IPS-15b (cell line): ENCODE data around the gene BCL7C.
"Not testable (repeated sequence)": the region's sequence is repeated elsewhere in the genome, so short reads cannot be mapped to it uniquely, and the experiment has no call there.

Source experiments
- H3K27me3 ChIP-seq: one replicate; pipeline ENCODE4 v1.6.1; 2013; ENCODE audit warnings: low read length; ENCODE audit not compliant: control insufficient read depth, insufficient read depth
- H3K36me3 ChIP-seq: one replicate; pipeline ENCODE4 v1.6.1; 2013; ENCODE audit warnings: low read length; ENCODE audit not compliant: control insufficient read depth, insufficient read depth
- H3K4me1 ChIP-seq: one replicate; pipeline ENCODE4 v1.6.1; 2013; ENCODE audit warnings: mild to moderate bottlenecking, low read length; ENCODE audit not compliant: control insufficient read depth, insufficient read depth
- H3K4me3 ChIP-seq: one replicate; pipeline ENCODE4 v1.5.1; 2013; ENCODE audit warnings: low read depth, low read length
- H3K9ac ChIP-seq: one replicate; pipeline ENCODE4 v1.6.1; 2013; ENCODE audit warnings: low read depth, mild to moderate bottlenecking, low read length
- H3K9me3 ChIP-seq: one replicate; pipeline ENCODE4 v1.6.1; 2013; ENCODE audit warnings: mild to moderate bottlenecking, low read length; ENCODE audit not compliant: control insufficient read depth, insufficient read depth

The BCL7C gene

GRCh38 chr16:30893744-30894539 lies at the start of gene BCL7C:
Gene BCL7C, minus strand, starts transcription at chr16:30894077. Its CDS starts 133 bp downstream, at chr16:30893944.
- Histone ChIP-seq H3K36me3 (no peaks in the 10 kb centered on the region), H3K4me3 (peak within 1 kb of the TSS; percentile 90), H3K9ac (peak within 1 kb of the TSS; percentile 70), H3K27me3 (peaks cover 15% of the 10 kb centered on the region), H3K4me1 (peaks cover 6% of the 10 kb centered on the region), H3K9me3 (no peaks in the 10 kb centered on the region)

DNA sequence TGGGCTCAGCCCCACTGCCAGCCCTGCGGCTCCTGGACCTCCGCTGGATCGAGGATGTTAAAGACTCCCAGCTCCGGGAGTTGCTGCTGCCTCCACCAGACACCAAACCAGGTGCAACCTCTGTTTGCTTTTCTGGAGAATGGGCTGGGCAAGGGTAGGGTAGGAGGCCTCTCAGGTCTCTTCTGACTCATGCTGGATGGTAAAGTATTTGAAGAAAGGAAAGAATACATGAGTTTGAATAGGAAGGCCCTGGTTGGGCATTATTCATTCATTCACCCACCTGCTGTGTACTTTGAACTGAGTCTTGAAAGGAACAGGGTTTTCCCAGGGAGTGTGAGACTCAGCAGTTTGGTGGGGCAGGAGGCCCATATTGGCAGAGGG lies 48.5 kb upstream of the BCL7C start:
- Histone ChIP-seq H3K4me1 (peaks cover 3% of the 10 kb centered on the region), H3K9me3 (no peaks in the 10 kb centered on the region), H3K36me3 (peaks cover 6% of the 10 kb centered on the region), H3K9ac (no peak overlapping the region), H3K4me3 (peak overlapping the region; percentile 60), H3K27me3 (no peaks in the 10 kb centered on the region)

DNA sequence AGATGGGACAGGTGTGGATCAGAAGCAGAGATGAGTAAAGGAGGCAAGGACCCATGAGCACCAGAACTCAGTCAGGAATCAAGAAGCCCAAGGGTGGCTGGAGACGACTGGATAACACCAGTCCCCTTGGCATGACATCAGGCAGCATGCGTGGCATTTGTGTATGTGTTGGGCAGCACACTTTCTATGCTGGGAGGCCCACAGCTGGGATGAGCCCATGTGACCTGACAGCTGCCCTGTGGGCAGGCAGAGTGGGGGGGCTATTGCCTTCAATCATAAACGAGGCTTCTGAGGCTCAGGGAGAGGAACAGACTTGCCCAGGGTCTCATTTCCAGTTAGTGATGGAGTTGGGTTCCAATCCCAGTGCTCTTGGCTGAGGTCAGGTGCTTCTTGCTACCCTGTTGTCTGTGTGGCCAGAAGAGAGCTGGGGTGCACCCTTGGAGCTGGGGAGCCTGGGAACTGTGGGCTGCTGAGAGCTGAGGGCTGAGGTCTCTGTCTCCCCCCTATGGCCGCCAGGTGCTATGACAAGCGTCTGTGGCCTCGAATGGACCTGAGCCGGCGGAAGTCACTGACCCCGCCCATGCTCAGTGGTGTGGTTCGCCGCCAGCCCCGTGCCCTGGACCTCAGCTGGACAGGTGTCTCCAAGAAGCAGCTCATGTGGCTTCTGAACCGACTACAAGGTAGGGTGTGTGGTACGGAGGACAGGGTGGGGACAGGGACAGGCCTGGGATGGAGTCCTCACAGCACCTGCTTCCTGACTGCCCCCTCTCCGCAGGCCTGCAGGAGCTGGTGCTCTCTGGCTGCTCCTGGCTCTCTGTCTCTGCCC lies 47.9 kb upstream of the BCL7C start:
- H3K36me3 ChIP-seq, result peaks cover 6% of the 10 kb centered on the region
- H3K4me1 ChIP-seq, result peaks cover 3% of the 10 kb centered on the region
- peak overlapping the region; percentile 60 for H3K4me3 ChIP-seq
- H3K9me3 ChIP-seq, result no peaks in the 10 kb centered on the region
- no peaks in the 10 kb centered on the region for H3K27me3 ChIP-seq
- H3K9ac ChIP-seq, result no peak overlapping the region

- H3K36me3 ChIP-seq, result peaks cover 10% of the 10 kb centered on the region
- not testable (repeated sequence) for H3K4me3 ChIP-seq
These were observed 45.7 kb upstream of the BCL7C start for GRCh38 chr16:30939571-30939970.

DNA sequence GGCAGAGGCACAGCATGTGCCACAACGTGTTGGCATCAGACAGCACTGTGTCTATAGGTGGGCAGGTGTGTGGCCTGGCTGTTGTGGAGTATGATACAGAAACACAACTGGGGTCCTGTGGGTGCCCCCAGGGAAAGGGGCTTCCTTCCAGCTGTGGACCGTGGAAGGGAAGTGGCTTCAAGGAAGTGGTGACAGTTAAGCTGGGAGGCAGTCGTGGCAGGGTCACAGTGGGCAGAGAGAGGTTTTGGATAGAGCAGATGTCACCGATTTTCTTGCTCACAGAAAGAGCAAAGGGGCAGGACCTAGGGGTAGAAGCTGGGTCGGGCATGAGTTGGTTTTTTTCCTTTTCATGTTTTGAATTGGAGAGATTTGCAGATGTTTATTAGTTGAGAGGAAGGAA lies 43.8 kb upstream of the BCL7C start:
- H3K36me3 ChIP-seq, result peaks cover 7% of the 10 kb centered on the region
- no peaks in the 10 kb centered on the region for H3K9me3 ChIP-seq
- no peak overlapping the region for H3K9ac ChIP-seq
- no peaks in the 10 kb centered on the region for H3K27me3 ChIP-seq
- peaks cover 6% of the 10 kb centered on the region for H3K4me1 ChIP-seq
- H3K4me3 ChIP-seq, result no peak overlapping the region

More at GRCh38 chr16:30939571-30939970, 45.7 kb upstream of the BCL7C start:
- H3K9me3 ChIP-seq, H3K27me3 ChIP-seq, H3K9ac ChIP-seq, H3K4me1 ChIP-seq: not testable (repeated sequence)

GRCh38 chr16:30934827-30935557 lies 41.1 kb upstream of the BCL7C start:
- Histone ChIP-seq H3K9ac (no peak overlapping the region), H3K9me3 (no peaks in the 10 kb centered on the region), H3K4me3 (no peak overlapping the region), H3K36me3 (peaks cover 8% of the 10 kb centered on the region), H3K4me1 (peaks cover 3% of the 10 kb centered on the region), H3K27me3 (no peaks in the 10 kb centered on the region)

DNA sequence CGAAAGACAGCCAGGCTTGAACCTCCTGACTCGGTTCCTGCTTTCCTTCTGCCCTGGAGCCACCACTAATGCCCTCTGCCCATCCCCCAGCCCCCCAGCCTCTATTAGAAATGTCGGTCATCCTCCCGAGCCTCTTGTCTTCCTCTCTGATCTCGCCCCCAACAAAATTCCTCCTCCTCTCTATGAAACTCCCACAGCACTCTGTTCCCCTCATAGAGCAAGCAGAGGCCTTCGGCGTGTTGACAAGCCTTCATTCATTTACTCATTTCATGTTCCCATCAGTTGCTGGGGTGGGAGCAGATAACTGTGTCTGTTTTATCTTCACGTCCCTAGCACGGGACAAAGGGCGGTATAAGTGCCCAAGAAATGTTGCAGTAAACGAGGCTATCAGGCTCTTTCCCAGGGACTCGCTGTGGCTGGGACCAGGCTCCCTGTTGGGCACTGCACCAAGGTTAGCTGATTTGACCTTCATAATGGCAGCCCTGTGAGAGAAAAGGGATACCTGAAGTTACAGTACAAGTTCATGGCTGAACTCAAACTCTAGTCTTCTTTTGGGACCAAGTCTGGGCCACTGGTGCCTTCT lies 37.3 kb upstream of the BCL7C start:
- no peaks in the 10 kb centered on the region for H3K9me3 ChIP-seq
- H3K36me3 ChIP-seq, result peaks cover 8% of the 10 kb centered on the region
- peaks cover 4% of the 10 kb centered on the region for H3K4me1 ChIP-seq
- no peak overlapping the region for H3K9ac ChIP-seq
- H3K27me3 ChIP-seq, result no peaks in the 10 kb centered on the region
- H3K4me3 ChIP-seq, result no peak overlapping the region

DNA sequence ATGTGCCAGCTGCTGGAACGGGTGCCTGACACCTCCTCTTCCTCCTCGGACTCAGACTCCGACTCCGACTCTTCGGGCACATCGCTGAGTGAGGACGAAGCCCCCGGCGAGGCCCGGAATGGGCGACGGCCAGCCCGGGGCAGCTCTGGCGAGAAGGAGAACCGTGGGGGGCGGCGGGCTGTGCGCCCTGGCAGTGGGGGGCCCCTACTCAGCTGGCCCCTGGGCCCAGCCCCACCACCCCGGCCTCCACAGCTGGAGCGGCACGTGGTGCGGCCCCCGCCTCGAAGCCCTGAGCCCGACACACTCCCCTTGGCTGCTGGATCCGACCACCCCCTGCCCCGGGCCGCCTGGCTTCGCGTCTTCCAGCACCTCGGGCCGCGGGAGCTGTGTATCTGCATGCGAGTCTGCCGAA lies 36.3 kb upstream of the BCL7C start:
- Histone ChIP-seq H3K9ac (no peak overlapping the region), H3K9me3 (no peaks in the 10 kb centered on the region), H3K36me3 (peaks cover 8% of the 10 kb centered on the region), H3K4me3 (no peak overlapping the region), H3K27me3 (no peaks in the 10 kb centered on the region), H3K4me1 (peaks cover 5% of the 10 kb centered on the region)

GRCh38 chr16:30929167-30929566 lies 35.3 kb upstream of the BCL7C start:
- no peak overlapping the region for H3K4me3 ChIP-seq
- no peaks in the 10 kb centered on the region for H3K27me3 ChIP-seq
- H3K9ac ChIP-seq, result no peak overlapping the region
- peaks cover 3% of the 10 kb centered on the region for H3K36me3 ChIP-seq
- no peaks in the 10 kb centered on the region for H3K9me3 ChIP-seq
- H3K4me1 ChIP-seq, result peaks cover 2% of the 10 kb centered on the region

- H3K36me3 ChIP-seq, result peaks cover 3% of the 10 kb centered on the region
These were observed 34.5 kb upstream of the BCL7C start for GRCh38 chr16:30928390-30928789.

DNA sequence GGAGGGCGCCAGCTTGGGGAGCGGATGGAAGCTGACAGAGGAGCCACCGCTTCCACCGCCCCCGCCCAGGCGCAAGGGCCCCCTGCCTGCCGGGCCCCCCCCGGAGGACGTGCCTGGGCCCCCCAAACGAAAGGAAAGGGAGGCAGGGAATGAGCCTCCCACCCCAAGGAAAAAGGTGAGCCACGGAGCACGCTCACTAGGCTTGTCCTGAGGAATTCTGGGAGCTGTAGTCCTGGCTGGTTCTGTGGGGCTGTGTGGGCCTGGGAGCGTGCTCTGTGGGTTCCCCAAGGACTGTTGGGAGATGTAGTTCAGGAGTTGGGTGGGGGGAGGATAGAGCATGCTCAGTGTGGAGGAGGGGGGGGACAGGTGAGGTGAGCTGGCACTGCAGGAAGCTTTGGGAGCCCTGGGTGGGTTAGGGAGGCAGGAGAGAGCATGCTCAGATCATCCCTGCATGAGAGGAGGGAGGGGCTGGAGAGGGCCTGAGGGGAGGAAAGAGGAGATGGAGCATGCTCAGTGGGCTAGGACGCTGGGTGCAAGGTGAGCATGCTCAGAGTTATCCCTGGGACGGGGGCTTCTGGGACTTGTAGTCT lies 34.0 kb upstream of the BCL7C start:
- Histone ChIP-seq H3K36me3 (peaks cover 3% of the 10 kb centered on the region), H3K4me1 (peaks cover 2% of the 10 kb centered on the region), H3K4me3 (peak overlapping the region; percentile 30), H3K9ac (no peak overlapping the region), H3K9me3 (no peaks in the 10 kb centered on the region), H3K27me3 (no peaks in the 10 kb centered on the region)

More at GRCh38 chr16:30928390-30928789, 34.5 kb upstream of the BCL7C start:
- Histone ChIP-seq H3K9ac (no peak overlapping the region), H3K4me3 (no peak overlapping the region), H3K9me3 (no peaks in the 10 kb centered on the region), H3K4me1 (peaks cover 2% of the 10 kb centered on the region), H3K27me3 (no peaks in the 10 kb centered on the region)
